HG02610 (cell line): ENCODE measurements around the gene EDIL3.
A peak's percentile ranks its signal among the peaks of the same experiment; 100 is the strongest.
"Not testable (repeated sequence)": the region's sequence is repeated elsewhere in the genome, so short reads cannot be mapped to it uniquely, and the experiment has no call there.

Experiments used
- ATAC-seq: cut with Tn5 transposase; IDR thresholded peaks from one replicate; pipeline ENCODE4 v1.9.1; 2021; ENCODE audit warnings: mild to moderate bottlenecking, moderate library complexity; ENCODE audit not compliant: unreplicated experiment

The EDIL3 gene

DNA sequence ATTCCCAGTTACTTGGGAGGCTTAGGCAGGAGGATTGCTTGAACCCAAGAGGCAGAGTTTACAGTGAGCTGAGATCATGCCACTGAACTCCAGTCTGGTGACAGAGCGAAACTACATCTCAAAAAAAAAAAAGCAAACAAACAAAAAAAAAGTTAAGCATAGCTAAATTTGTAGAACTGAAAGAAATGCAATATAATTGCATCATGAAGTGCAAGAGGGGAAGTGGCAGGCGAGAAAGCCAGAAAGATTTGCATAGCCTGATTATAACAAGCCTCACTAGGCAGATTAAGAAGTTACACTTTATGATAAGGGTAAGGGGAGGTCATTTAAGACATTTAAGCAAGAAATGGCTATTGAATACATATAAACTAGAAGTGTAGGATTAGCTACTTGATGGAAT lies 187.1 kb downstream of the EDIL3 start:
- ATAC-seq, result peak; percentile 56

DNA sequence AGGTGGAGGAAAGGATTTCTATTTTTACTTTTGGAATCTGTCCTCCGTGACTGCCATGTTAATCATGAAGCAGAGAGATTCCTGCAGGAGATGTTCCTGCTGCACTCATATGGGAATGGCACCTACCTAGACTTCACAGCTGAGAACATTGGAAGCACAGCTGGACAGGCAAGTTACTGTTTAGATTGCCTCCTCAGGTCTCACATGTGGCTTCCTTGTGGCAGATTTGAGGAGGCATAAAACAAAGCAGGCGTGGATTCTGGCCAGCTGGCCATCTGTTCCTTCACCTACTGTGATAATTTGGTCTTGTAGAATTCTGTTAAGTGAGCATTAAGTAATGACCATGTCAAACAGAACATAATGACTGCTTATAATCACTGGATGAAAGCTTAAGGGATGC lies 193.4 kb downstream of the EDIL3 start:
- no peak for ATAC-seq

DNA sequence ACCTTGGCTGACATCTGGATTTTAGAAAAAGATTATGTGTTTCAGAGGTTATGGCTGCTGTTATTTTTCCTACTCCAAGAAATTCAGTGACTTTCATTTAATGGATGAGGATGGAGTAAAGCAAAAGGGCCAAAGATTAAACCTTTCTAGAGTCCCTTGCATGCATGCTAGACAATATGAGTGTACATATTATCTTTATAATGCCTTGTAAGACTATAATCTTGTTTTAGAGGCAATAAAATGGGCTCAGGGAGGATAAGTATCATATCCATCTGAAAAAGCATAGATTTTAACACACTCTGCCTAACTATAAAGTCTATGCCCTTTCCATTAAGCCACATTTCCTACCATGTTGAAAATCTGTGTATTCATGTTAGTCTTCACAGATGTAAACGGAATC lies 199.8 kb downstream of the EDIL3 start:
- no peak for ATAC-seq

DNA sequence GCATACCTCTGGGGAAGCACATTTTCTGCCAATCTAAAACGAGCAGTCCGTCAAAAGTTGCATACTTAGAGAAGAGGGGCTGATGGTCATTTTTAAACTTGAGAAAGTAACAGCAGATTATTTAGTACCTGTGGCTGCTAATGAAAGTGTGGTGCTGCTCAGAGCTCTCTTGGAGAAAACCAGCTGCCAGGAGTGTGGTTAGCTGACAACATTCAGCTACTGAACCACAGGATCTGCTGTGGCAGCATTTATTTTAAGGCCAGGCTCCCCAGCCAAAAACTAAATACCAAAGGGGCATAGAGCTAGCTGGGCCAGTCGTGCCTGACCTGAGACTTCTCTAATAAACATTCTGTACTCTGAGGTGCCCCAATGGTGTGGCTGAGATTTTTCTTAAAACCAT lies 203.6 kb downstream of the EDIL3 start:
- no peak for ATAC-seq

DNA sequence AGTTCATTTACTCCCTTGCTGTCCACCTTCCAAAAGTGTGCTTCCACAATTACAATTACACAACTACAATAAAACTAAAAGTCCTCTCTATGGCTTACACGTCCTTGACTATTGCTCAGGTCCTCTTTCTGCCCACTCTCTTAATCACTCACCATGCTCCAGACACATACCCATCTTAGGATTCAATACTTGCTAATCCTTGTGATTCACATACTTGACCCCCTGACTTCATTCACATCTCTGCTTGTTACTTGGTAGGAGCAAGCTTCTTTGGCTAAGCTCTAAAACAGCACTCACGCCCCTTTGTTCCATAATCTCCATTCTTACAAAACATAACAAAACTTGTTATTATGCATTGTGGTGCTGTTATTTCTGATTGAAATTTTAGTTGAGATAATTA lies 215.8 kb downstream of the EDIL3 start:
- no peak for ATAC-seq

DNA sequence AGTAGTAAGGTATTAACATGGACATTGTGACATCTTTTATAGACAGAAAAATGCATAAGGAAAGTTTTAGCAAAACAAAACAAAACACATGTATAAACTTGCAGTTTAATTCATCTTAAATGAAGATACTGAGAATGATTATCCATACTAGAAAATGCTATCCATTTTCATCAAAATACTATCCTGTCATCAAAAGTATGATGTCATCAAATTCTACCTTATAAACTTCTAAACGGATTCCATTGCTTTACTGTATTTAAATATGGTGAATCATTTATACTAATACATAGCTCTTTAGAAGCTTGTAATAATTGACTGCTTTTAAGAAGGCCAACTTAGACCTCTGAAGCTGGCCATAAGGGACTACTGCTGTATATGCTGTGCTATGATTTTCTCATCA lies 221.0 kb downstream of the EDIL3 start:
- ATAC-seq, result no peak

DNA sequence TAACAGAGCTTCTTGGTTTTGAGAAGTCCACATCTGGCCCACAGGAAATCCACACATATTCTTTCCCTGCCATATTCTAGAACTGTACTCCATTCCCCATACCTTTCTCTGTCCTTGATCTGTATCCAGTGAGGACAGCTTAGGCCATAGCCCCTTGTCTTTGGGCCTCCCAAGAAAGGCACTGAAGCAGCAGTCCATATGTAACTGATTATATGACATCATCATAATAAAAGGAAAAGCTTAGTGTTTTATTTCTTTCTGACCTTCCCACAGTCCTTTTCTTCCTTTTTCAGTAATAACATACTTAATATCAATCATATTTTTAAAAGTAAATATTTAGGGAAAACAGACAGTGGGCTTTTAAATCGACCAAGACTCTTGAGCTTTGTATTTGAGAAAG lies 222.0 kb downstream of the EDIL3 start:
- ATAC-seq, result no peak

DNA sequence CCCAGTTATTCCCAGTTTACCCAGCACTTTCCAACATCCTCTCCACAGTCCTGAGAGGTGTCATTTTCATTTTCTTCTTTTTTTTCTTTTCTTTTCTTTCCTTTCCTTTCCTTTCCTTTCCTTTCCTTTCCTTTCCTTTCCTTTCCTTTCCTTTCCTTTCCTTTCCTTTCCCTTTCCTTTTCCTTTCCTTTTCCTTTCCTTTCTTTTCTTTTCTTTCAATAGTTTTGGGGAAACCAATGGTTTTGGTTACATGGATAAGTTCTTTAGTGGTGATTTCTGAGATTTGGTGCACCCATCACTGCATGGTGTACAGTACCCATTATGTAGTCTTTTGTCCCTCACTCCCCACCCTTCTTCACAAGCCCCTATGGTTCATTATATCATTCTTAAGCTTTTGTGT lies 224.0 kb downstream of the EDIL3 start:
- ATAC-seq, result not testable (repeated sequence)

DNA sequence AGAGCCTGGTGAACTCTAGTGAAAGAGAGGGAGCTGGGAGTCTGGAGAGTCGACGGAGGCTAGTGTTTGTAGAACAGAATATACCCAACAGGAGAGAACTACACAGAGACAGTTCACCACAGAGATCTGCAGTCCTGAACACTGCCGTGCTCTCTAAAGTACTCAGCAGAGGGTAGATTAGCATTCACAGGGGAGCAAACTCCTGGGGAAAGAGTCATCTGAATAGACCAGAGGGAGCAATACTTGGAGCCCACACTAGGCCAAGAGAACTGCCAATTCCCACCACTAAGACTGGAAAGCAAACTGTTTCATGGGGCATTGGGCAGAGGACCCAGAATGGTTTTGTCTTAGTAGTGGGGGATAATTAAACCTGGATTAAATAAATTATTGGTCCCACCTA lies 235.6 kb downstream of the EDIL3 start:
- ATAC-seq, result no peak

DNA sequence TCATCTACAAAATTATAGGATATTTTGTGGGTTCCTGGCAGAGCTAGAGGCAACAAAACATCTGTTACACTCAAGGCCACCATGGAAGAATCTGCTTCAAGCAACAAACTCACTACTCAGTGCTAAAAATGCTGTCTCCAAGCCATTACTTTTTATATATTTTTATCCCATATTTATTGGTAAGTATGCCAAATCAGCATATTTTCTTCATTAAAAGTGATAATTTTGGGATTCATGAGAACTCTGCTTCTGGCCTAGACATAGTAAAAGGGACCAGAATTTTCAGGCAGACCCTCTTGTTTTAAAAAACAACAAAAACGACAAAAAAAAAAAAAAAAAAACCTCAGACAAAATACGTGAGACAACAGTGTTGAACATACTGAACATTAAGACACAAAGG lies 236.0 kb downstream of the EDIL3 start:
- ATAC-seq, result no peak

DNA sequence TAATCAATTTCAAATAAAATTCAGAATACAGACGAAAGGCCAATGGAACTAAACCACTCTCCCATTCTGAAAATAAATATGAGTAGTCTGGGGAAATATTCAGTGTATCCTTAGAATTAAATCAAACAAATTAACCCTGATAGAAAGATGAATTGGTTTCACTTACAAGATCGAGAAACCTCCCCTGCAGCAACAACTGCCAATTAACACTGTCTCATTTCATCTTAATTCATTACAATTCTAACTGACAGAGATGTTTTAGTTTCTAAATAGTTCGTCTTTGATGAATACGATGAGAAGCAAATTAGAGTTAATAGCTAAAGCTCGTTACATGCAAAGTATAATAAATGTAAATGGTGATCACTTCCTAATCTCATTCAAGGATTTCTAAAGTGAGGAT lies 247.1 kb downstream of the EDIL3 start:
- ATAC-seq, result no peak

DNA sequence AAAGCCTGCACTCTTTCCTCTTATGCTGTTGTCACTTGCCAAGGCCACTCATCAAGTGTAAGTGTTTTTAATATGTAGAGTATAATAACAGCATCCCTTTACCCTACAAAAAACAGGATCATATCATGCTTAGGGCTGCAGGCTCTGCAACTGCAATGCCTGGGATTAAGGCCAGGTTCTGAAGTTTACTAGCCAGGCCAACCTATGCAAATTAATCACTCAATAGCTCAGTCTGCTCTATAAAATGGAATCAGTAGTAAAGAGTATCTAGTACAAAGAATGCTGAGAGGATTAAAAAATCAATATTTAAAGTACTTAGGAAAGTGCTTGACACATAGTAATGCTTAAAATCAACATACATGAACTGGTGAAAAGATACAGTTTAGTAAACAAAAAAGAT lies 253.3 kb downstream of the EDIL3 start:
- ATAC-seq, result no peak

DNA sequence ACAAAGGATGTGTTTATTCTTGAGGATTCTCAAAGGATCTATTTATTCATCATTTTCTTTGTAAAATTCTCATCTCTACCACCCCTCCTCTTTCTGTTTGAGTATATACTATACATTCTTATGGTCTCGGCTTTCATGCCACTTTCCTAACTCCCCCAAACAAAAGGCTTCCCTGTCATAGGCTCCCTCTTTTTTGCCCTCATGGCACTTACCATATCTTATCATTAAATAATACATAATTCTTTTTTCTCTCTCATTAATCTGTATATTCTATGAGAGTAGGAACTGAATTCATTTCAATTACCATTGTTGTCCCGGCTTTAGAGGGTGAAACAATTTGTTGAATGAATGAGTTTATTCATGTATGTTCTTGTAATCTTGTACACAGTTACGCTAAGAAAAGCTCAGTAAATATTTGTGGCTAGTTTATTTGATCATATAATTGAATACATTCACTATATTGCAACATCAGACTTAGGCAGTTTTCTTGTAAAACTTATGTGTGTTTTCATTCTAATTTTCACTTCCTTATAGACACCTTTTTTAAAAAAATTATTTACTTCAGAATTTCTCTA lies 254.6 kb downstream of the EDIL3 start:
- ATAC-seq, result no peak

DNA sequence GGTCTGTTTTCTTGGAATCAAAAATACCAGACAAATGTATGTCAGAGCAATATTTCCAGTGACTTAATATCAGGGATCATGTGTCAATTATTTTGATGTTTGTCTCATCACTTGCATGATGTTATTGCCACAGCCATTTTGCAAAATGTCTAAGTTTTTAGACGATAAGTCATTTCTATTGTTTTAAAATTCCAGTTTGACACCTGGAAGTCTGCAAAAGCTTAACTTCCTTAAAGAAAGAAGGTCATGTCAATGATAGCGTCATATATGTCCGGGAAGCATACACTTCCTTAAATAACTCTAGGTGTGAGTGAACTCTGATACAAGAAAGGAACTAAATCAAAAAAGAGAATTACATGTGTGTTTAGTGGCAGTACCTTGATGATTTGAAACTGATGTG lies 259.5 kb downstream of the EDIL3 start:
- ATAC-seq, result no peak

DNA sequence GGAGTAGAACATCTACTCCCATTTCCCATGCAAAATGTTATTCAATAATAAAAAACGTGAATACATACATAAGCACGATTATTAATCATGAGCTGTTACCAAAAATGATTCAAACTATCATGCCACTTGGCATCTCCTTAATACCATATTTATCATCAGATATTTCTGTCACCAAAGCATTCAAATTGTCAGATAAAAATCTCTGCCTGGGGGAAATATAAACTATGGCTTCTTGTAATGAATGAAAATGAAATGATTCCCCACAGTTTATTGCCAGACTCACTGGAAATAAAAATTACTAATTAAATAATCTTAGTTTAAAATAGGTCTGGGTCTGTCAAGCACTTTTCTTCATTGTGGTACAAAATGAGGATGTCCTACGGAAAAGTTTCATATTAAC lies 265.4 kb downstream of the EDIL3 start:
- ATAC-seq, result no peak

DNA sequence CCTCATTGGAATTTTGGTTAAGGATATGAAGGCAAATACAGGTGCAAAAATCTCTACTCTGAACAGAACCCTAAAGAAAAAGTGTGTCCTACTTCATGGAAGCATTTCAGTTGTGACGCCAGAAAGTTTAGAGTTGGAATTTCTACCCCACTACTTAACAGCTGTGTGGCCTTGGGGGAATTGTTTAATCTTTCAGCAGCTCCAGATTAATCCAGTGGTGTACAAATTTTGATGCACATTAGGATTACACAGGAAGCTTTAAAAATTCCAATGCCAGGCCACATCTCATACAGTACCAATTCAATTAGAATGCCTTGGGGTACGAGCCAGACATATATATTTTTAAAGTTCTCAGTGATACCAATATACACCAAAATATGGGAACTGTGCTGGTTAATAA lies 266.1 kb downstream of the EDIL3 start:
- no peak for ATAC-seq

DNA sequence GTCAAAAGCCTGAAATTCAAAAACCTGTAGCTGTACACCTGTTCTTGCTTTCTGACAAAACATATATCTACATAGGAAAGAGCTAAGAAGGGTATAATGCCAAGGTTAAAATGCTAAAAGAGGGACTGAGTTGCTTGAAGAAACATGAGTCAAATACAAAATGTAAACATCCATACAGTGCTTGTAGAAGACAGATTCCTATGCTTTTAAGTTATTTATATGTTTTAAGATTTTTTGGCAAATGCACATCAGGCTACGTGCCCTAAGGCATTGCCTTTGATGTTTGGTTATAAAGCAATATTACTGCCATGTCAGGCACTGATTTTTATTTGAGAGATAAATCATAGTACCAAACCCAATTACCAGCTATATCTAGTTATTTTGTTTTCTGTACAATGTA lies 269.0 kb downstream of the EDIL3 start:
- ATAC-seq, result no peak

DNA sequence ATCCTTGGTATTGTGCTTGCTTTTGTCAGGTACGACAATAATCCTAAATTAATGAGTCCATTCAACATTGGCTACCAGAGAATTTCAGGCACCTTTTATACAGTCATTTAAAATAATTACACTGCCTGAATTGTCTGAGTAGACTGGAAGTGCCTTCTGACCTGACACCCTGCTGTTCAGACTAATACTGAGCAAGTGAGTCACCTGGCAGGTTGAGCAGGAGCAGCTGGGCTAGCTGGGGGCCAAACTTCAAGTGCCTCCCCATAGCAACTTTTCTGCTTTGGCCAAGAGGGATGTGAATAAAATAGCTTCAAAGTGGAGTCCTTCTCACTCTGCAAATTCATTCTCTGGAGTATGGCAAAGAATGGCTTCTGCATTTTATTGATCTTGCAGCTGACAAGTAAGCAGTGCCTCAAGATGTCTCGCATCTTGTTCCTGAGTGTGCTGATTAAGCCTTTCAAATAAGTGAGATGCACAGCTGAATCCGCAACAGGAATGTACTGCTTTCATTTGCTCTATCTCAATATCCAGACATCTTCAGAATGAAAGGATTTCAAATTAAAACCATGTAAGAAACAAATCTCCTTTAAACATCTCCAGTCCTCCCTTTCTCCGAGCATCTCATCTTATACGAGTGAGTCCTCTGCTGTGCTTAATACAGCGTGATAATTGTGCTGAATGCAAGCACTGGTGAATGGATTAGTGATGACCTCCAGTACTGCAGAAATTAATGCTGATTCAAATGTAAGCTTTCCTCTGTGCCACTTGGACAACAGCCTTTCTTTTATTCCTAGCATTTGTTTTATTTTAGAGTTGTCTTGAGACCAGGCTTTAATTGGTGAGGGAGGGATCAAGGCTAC lies 271.2 kb downstream of the EDIL3 start:
- no peak for ATAC-seq

DNA sequence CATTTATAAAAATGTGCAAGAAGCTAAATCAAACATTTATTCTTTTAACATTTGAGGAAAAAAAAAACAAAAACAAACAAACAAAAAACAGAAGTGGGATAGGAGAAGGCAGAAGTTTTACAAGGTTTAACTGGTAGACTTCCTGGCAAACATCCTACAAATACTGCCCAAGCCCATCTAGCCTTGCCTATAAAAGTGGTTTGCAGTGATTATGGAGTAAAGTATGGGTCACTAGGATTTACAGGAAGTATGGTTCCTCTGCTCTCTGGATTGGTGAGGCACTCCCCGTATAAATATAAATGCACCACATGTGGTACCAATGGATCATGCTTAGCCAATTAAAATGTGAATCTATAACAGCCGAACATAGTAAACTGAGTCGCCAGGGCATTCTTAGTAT lies 291.9 kb downstream of the EDIL3 start:
- no peak for ATAC-seq

DNA sequence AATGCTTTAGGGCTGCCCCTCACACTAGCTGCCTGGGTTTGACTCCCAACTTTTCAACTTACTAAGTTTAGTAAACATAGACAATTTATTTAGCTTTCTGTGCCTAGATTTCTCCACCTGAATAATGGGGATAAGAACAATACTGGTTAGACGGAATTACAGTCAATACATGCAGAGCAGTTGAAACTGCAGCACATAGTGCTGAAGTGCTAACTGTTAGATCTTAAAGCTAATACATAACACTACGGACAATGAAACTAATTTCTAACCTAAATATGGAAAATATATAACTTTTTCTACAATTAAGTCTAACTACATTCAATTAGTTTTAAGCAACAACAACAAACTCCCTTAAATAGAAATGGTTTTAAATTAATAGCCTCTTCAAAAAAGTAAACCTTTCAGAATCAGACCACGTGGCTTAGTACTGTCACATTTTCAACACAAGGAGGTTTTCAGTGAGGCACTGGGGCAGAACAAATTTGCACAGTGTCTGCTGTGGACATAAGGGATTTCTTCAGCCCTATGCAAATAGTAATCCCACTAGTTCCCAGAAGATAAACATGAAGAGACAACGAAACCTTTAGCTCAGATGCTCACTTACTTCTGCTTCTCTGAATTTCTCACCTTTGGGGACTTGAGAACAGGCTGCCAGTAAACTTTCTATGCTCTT lies 293.4 kb downstream of the EDIL3 start:
- no peak for ATAC-seq

DNA sequence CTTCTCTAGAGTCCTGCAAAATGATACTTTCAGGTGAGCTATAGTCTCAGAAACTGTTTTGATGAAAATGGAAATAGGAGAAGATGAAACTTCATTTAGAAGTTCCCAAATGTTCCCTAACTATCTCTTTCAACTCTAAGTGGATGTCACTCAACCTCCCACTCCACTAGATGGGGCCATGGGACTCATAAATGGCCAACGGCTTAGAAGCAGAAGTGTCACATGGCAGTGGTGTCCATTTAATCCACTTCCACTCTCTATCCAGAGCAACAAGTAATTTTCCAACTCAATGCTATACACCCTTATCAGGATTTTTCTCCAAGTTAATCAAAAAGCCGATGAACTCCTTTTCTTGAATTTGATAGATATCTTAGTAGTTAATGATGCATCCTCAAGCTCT lies 295.7 kb downstream of the EDIL3 start:
- no peak for ATAC-seq

DNA sequence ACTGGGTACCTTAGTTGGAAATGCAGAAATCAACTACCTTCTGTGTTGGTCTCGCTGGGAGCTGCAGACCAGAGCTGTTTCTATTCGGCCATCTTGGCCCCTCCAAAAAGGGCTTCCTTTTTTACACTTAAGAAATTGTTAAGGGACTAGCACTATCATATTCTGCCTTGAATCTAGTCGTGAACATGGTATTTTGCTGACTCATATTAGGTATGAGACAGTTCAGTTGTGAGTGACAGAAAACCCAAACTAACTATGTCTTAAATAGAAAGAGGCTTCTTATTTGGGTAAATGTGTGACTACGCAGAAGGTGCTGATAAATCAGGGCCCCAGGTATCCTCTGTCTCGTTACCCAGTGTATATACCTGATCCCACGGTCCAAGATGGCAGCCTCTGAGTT lies 298.2 kb downstream of the EDIL3 start:
- no peak for ATAC-seq
